Central memory CD4-positive, alpha-beta T cell (primary cell): ENCODE measurements around the gene CMTM4.
"Not testable (repeated sequence)": the region's sequence is repeated elsewhere in the genome, so short reads cannot be mapped to it uniquely, and the experiment has no call there.

Source experiments
- DNase-seq: peaks from one replicate; pipeline ENCODE4 v3.0.0; 2022

The CMTM4 gene

DNA sequence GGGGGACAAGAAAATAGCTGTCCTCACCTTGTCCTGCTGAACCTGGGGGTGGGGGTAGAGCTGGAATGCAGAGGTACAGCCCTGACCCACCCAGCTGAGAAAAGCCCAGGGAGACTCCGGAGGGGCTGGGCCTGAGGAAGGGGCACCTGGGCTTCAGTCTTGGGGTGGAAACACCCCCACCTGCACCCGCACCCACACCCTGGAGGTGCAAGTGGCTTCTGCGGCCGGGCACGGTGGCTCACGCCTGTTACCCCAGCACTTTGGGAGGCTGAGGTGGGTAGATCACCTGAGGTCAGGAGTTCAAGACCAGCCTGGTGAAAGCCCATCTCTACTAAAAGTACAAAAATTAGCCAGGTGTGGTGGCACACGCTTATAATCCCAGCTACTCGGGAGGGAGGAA lies 84.6 kb downstream of the CMTM4 start:
- not testable (repeated sequence) for DNase-seq

DNA sequence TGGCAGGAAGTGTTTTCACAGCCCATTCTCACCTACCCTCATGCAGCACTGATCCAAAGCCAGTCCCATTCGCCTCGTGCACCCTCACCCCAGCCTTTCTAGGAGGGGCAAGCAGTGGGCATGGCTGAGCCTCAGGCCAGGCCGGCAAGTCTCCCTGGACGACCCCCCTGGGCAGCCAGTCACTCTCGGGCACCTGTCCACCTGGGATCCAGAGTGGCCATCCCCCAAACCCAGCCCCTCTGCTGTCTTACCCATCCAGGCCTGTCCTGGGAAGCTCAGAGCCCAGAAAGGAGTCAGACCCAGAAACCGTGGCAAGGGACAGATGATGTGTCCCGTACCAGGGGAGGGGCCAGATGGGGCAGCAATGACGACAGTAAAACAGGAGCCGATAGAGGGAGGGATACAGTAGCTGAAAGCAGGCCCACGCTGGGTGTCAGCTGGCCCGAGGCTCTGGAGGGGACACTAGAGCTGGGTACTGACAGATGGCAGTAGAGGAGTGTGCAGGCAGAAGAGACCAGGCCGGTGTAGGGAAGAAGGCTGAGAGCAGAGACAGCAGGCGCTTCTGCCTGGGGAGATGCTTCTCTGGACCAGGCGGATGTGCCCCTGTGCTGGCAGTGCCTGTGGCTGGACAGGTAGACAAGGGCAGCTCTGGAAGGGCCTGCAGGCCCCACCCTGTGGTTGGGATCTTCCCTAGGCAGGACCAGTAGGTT lies 86.3 kb downstream of the CMTM4 start:
- no peak for DNase-seq

DNA sequence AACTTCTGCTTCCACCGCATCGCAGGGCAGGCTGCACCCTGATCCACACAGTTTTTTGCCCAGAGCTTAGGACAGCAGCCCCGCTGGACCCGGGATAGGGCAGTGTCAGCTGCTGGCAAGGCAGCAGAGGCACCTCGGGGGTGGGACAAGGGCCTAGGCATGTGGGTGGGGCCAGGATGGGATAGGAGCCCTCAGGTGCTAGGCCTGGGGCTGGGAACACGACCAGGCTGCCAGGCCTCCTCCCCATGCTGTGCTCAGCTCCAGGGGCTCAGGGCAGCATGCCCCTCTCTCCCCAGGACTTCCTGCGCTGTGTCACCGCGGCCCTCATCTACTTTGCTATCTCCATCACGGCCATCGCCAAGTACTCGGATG lies 87.4 kb downstream of the CMTM4 start:
- DNase-seq: no peak

DNA sequence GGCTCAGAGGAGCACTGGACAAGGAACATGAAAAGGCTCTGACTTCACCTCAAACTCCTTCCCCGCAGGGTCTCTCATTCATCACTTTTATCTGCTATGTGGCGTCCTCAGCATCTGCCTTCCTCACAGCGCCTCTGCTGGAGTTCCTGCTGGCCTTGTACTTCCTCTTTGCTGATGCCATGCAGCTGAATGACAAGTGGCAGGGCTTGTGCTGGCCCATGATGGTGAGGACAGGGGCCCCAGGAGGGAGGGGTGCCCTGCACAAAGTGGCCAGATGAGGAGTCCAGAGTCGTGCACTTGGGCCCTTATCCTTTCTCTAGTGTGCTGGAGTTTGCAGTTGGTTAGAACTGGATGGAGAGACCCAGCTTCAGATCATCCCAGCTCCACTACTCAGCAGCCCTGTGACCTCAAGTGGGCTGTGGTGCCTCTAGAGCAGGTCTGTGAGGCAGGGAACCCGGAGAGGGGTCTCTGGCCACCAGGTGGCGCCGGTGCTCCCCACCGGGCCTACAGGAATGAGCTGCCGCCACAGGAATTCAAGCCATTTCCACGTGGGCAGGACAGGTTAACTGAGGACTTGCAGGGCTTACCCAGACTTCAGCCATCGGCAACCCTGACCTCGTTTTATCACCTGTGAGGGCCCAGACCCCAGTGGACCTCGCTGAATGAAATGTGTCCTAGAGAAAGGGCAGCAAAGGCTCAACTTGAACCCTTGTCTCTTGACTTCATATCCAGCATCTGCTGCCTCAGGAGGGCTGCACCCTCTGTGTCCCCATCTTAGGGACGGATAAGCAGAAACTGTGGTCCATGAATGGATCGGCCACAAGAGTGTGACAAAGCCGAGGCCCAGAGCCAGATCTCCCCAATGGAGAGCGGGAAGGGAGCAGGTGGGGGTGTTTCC lies 88.1 kb downstream of the CMTM4 start:
- DNase-seq: peak; percentile 72

DNA sequence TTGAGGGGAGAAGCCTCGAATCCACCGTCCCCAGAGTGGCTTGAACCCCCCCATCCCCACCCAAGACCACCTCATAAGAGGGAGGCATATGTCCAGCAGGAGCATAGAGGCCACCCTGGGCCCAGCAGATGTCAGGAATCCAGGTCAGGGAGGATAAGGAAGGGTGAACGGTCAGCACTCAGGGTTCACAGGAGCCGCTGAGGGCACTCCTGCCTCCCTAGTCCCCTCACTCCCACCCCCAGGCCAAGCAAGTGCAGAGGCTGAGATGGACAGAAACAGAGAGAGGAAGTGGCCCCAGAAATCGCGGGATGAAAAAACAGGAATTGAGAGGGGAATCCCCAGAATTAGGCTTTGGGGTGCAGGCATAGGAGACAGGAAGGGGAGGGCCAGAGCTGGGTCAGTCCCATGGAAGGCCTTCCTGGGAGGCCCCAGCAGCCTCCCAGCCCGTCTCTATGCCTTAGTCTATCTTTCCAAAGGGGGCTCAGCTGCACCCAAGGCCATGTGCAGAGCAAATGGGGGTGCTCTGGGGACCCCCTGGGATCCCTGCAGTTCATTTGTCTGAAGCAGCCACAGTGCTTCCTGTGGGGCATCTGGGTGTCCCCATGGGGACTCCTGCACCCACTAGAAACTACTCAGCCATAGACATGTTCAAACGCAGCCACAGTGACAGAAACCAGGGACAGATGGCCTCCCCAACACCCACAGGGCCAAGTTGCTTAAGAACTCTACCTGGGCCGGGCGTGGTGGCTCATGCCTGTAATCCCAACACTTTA lies 90.4 kb downstream of the CMTM4 start:
- DNase-seq: no peak

DNA sequence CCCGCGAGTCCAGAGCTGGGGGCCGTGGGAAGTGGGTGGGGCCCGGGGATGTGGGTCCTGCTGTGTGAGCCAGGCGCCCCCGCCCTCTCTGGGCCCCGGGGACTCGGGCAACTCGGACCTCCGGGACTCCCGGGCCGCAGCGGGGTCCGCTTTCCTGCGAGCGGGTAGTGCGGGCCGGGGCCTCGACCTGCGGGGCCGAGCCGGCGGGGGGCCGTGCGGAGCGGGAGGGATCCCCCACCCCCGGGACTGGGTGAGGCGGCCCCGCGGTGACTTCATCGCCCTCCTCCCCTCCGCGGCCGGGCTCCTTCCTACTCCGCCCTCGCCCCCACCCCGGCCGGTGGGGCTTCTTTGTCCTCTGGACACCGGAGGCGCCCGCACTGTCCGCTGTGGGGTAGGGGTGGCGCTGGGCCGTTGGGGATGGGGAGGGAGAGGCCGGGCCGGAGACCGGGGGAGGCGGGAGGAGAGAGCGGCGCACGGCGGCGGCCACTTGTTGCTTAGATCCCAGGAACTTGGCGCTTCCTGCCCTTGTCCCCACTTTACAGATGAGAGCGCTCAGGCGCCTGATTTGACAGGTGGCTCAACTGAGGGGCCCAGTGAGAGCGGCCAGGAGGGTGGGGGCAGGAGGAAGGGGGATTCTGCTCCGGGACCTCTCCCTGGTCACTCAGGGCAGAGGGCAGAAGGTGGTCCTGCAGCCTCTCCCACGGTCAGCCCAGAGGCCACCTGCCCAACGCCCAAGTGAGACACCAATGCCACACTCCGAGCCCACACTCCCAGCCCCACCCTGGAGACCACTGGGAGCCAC lies 91.2 kb downstream of the CMTM4 start:
- peak; percentile 33 for DNase-seq

DNA sequence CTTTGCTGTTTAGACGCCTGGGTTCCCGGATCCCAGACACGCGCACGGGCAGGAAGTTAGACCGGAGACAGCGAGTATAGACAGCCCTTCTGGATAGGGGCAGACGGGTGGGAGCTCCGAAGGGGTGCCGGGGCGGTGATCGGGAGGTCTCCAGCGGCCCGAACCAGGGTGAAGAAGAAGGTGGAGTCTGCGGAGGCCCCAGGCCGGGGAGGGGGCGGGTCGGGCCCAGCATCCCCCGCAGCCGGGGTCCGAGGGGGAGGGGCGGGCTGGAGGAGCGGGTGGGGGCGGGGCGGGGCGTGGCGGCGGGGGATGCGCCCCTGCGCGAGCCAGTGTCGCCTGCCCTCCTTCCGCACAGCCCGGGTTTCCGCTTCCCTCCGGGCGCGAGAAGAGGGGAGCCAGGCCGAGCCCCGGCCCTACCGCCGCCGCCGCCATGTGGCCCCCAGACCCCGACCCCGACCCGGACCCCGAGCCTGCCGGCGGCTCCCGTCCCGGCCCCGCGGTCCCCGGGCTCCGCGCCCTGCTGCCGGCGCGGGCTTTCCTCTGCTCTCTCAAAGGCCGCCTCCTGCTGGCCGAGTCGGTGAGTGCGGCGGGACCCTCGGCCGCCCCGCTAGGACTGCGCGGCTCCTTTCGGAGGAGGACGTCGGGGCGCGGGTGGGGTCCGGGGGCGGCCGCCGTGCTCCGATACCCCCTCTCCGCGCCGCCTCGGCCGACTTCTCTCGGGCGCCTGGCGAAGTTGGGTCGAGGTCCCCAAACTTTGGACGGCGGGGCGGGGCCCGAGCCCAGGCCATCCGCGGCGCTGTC lies 92.0 kb downstream of the CMTM4 start, which contains the start of gene CMTM3:
Gene CMTM3 (plus strand): TSS at position 329 of the 801 bp plus-strand sequence. CDS start 102 bp downstream, at position 431.
- peak; percentile 69 for DNase-seq

DNA sequence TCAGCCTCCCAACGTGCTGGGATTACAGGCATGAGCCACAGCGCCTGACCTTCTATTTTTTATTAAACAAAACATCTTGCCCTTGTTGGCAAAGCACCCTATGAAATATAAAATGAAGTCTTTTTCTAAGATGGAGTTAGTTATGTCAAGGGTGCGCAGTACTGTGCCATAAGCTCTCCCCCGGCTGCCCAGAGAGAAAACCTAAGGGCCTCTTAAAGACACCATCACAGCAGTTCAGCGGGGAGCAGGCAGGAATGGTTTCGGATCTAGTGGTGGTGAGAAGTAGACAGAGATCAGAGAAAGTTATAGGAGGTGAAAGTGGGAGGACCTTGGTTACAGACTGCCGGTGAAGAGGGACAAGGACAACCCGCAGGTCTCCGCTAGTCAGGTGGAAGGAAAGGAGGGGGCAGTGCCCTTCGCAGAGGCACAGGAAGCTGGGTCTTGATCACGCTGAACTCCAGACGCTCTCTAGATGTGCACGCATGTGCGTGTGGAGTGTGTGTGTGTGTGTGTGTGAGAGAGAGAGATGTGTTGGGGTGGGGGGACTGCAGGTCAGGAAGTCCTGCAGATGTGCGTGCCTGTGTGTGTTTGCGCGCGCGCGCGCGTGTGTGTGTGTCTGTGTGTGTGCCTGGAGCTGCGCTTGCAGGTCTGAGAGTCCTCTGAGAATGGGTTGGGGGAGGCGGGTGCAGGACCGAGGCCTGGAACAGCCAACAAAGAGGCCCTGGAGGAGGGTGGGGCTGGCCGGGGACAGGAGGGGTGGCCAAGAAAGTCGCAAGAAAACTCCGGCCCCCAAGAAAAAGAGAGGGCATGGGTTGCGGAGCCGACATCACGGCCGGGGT lies 92.8 kb downstream of the CMTM4 start:
- peak; percentile 84 for DNase-seq

DNA sequence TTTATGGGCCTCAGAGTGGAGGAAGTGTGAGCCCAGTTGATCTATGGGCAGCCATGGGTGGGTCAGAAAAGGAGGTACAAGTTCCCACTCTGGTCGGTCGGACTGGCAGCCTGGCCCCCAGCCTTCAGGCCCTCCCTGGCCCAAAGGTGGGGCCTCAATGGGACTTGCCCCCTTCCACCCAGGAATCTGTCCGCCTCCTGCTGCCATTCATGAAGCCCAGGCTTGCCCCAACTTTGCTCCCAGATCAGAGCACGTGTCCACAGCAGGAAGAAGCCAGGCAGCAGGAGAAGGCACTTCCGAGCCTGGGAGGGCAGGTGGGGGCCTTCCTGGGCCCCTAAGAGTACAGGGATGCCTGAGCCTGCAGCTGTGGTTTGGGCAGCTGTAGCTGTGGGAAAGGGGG lies 95.1 kb downstream of the CMTM4 start:
- no peak for DNase-seq

DNA sequence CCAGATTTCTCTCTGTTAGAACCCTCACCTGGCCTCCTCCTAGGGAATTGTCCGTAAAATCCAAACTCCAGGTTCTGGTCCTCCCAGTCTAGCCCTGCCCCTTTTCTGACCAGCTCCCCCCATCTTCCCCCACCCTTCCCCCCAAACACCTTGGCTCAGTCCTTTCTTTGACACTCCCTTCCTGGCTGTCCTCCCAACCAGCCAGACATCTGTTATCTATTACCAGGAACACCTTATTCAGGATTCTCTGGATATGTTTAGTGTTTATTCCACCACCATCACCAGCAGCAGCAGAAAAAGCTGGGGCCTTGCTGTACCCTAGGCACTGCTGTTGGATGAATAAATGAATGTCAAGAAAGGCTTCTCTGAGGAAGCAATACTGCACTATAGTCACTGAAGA lies 96.1 kb downstream of the CMTM4 start:
- no peak for DNase-seq

DNA sequence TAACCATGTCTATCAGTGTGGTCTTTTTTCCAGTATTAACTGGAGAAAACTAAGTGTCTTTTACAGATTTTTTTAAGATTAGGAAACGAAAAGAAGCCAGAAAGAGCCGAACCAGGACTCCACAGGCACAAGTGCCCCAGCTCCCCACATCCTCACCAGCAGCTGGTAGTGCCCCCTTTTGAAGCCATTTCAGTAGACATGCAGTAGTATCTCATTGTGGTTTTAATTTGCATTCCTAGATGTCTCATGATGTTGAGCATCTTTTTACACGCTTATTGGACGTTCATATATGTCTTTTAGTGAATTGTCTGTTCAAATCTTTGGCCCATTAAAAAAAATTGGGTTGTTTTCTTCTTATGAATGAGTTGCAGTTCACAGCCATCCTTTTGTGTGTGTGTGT lies 96.8 kb downstream of the CMTM4 start:
- DNase-seq: no peak

DNA sequence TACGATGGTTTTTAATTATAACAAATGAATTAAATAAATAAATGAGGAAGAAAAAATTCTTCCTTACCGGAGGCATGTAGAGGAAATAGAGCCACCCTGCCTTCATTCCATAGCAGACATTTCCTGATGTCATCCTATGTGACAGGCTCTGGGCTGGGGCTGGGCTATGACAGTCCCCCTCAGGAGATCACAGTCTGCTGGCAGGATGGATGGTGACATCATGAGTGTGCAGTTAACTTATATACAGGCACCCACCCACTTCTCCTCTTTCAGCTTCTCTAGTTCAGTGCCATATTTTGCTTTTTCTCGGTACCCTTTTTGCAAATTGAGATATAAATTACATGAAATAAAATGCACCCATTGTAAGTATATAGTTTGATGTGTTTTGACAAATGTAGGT lies 98.4 kb downstream of the CMTM4 start:
- DNase-seq: no peak

DNA sequence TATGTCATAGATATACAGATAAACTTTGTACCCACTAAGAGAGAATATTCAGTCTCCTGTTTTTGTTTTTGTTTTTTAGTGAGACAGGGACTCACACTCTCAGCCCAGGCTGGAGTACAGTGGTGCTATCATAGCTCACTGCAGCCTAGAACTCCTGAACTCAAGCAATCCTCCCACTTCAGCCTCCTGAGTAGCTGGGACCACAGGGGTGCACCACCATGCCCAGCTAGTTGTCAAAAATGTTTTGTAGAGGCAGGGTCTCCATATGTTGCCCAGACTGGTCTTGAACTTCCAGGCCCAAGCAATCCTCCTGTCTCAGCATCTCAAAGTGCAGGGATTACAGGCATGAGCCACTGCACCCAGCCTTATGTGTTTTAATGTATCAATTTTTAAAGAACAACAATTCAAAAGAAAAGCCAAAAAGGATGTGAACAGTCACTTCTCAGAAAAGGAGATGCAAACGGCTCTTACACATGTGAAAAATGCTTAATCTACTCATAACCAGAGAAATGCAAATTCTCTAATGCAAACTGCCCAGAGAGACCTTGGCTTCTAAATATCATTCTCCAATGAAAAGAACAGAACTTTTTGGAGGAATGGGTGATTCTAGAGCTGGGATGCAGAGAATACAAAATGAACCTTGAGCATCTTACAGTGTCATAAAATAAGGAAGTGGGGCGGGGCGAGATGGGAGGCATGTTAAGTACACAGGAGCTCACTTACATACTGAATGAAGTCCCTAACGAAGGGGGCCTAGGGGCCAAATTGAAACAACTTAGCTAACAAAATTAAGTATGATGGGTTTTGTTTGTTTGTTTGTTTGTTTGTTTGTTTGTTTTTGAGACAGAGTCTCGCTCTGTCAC lies 99.3 kb downstream of the CMTM4 start:
- no peak for DNase-seq

DNA sequence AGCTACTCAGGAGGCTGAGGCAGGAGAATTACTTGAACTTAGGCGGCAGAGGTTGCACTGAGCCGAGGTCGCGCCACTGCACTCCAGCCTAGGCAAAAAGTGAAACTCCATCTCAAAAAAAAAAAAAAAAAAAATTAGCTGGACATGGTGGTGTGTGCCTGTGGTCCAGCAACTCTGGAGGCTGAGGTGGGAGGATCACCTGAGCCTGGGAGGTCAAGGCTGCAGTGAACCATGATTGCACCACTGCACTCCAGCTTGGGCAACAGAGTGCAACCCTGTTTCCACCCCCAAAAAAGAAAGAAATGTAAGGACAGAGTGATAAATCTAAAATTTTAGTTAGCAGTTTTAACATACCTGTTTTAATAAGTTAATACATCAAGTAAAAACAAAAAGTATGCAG lies 100.0 kb downstream of the CMTM4 start:
- DNase-seq: not testable (repeated sequence)

DNA sequence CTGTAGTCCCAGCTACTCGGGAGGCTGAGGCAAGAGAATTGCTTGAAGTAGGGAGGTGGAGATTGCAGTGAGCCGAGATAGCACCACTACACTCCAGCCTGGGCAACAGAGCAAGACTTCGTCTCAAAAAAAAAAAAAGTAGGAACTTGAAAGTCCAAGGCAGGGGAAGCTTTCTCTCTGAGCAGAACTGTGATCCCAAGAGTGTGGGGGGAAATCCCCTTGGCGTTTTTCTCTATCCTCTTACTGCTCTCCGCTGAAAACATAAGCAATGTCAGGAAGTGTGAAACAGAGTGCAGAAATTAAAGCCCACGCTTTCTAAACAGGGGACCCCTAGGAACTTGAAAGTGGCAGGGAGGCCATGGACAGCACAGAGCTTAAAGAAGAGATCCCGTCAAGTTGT lies 101.8 kb downstream of the CMTM4 start:
- DNase-seq: no peak

DNA sequence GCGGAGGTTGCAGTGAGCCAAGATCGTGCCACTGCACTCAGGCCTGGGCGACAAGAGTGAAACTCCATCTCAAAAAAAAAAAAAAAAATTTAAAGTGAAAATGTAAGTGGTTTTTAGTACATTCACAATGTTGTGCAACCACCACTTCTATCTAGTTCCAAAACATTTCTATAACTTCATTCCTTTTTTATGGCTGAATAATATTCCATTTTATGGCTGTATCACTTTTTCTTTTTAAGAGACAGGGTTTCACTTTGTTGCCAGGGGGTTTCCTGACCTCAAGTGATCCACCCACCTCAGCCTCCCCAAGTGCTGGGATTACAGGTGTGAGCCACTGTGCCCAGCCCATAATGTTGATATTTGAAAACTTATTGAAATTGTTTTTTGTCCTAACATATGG lies 103.7 kb downstream of the CMTM4 start:
- no peak for DNase-seq

DNA sequence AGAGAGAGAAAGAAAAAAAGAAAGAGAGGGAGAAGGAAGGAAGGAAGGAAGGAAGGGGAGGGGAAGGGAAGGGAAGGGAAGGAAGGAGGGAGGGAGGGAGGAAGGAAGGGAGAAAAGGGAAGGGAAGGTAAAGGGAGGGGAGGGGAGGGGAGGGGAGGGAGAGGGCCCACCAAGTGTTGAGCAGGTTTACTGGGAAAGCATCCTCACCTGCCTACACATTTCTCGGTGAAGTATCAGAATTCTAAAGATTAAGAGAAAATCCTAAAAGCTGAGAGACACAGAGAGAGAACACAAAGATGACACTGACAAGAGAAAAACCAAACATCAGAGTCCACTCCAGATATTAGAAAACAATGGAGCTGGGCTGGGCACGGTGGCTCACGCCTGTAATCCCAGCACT lies 104.3 kb downstream of the CMTM4 start:
- DNase-seq: no peak

DNA sequence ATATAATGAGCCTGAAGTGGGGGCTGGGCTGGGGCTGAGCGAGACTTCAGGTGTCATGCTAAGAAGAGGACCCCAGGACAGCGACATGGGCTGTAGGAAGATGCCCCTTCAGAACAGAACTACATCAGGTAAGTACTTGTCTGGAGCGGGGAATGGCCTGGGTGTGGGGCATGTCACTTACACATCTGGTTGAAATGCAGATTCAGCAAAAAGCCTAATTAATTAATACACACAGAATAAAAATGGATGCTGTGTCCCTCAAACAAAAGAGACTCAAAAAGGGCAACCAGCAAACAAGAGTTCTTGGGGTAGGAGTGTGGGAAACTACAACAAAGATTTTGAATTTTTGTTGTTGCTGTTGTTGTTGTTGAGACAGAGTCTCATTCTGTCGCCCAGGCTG lies 105.5 kb downstream of the CMTM4 start:
- no peak for DNase-seq

DNA sequence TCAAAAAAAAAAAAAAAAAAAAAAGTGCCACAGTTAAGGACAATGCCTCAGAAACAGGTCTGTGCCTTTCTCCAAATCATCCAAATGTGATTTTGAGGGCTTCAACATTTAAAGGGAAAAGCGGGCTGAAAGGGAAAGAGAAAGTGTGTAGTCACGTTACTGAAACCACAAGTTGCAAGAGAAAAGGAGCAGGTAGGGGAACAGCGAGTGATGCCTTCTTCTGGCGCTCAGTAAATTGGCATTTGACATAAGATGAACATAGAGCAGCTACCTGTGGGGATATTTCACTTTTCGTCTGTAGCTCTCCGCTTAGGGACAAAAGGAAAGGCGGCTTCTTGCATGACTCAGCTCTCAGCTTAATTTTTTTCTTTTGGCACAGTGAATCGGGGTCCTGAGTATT lies 106.2 kb downstream of the CMTM4 start:
- DNase-seq: peak; percentile 58
